HG03103 (cell line): Measurements from ENCODE around the gene TFIP11.
"Not testable (repeated sequence)": the region's sequence is repeated elsewhere in the genome, so short reads cannot be mapped to it uniquely, and the experiment has no call there.

Source experiments
- ATAC-seq: cut with Tn5 transposase; IDR thresholded peaks from one replicate; pipeline ENCODE4 v1.9.1; 2021; ENCODE audit warnings: low read depth; ENCODE audit not compliant: unreplicated experiment

TFIP11 gene

DNA sequence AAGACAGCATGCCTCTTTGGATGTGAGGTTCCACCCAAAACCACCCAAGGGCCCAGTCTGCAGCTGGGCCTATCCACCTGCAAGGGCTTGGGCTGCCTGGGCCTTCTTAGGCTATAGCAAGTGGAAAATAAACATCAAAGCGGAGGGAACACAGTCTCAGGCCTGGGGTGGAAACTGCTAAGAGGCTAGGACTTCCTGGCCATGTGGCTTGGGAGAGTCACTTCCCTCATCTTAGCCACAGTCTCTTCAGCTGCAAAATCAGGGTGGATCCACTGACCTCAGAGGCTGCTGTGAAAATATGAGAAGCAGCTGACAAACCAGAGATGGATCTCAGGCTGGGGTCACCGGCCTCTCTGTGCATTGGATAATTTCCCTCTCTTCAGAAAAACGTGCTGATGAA lies 30.6 kb upstream of the TFIP11 start:
- no peak for ATAC-seq

DNA sequence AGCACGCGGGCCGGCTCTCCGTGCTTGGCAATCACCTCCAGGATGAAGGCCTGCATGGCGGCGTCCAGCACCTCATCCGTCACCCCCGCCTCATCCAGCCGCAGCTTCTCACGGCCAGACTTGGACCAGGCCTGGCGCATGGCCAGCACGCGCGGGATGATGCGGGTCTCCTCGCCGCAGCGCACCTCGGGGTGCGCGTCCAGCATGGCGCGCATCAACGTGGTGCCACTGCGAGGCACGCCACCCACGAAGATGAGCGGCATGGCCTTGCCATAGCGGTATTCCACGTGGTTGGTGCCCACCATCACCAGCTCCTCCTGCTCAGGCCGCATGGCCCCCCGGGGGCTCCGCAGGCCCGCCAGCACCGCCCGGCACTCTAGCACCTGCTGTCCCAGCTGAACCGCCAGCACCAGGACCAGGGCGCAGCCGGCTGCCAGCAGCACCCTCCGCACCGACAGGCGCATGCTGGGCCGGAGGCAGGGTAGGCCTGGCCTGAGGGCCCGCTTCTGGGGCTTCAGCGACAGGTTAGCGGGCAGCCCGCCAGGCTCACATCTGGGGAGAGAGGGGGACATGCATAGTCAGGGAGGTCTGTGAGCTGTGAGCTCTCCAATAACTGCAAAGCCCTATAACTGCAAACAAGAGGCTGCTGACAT lies 29.0 kb upstream of the TFIP11 start:
- ATAC-seq: no peak

DNA sequence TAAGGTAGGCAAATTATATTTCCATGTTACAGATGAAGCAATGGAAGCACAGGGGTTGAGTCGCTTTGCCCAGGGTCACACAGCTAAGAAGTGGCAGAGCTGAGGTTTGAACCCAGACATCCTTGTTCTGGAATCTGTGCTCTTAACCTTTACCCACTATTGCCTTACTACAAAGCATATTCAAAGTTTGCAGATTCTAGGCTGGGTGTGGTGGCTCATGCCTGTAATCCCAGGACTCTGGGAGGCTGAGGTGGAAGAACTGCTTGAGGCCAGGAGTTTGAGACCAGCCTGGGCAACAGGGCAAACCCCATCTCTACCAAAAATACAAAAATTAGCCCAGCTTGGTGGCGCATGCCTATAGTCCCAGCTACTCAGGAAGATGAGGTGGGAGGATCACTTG lies 27.8 kb upstream of the TFIP11 start:
- ATAC-seq: no peak

DNA sequence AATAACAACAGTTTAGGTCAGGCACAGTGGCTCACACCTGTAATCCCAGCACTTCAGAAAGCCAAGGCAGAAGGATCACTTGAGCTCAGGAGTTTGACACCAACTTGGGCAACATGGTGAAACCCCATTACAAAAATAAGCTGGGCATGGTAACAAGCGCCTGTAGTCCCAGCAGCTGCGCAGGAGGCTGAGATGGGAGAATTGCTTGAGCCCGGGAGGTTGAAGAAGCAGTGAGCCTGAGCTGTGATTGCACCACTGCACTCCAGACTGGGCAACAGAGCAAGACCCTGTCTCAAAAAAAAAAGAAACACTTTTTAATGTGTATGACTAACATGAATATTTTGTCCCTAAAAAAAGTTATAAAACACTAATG lies 24.5 kb upstream of the TFIP11 start:
- ATAC-seq: no peak

DNA sequence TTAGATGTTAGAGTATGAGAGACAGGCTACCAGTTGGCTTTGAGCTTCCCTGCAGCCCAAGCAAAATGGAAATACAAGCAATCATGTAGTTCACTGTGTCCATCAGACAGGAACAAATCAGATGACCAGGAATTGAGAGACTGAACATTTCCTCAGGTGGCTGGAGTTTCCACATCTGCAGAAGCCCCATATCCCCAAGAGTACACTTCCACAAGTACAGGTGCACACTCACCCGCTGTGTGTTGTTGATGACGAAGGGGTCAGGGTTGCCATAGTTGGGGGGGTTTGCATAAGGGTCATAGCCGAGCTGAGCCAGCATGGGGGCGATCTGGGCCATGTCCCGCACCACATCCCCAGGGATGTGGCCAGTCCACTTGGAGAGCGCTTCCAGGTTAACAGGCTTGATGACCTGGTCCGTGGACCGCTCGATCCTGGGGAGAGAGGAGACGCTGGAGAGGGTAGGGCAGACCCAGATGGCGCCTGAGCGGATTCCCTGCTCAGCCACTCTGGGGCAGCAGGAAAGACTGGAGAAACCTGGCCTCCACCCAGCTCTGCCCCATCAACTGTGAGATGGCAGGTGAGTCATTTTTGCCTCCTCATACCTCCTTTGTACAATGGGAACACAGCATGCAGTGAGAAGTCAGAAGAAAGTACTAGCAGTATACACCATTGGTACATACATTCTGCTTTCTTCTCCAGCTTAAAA lies 23.9 kb upstream of the TFIP11 start:
- no peak for ATAC-seq

DNA sequence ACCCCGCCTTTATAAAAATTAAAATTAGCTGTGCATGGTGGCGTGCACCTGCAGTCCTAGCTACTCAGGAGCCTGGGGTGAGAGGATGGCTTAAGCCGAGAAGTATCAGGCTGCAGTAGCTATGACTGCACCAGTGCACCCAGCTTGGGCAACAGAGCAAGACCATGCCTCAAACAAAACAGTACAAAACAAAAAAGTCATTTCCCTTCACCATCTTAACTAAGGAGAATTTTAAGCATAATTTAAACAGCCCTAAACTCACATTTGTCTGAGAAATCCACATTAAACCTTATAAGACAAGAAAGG lies 23.3 kb upstream of the TFIP11 start:
- no peak for ATAC-seq

DNA sequence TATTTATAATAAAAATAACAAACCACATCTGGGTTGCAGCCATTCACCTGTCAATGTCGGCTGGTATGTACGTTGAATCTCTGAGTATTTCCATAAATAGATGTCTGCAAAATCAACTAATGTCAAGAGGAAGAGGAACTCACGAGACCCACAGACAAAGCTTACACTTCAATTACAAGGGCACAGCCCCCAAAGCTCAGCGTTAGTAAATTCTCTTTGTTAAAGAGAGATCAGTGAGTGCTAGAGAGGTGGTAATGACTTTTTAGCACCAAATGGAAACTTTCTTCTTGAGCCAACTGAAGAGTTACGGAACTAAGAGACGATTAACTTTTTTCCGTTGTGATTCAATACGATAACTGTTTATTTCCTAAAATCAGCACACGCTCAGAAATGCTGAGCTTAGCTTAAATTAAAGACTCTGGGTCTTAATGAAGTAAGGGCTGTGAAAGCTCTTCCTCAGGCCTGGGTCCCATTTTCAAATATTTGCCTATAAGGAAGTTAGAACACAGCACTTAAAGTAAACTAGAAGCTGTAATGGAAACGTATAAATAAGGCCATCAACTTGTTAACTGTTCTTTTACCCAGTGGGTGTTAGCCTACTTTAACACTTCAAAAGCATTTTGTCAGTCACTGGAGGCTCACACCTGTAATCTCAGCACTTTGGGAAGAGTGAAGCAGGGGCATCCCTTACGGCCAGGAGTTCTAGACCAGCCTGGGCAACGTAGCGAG lies 22.8 kb upstream of the TFIP11 start:
- ATAC-seq: no peak

DNA sequence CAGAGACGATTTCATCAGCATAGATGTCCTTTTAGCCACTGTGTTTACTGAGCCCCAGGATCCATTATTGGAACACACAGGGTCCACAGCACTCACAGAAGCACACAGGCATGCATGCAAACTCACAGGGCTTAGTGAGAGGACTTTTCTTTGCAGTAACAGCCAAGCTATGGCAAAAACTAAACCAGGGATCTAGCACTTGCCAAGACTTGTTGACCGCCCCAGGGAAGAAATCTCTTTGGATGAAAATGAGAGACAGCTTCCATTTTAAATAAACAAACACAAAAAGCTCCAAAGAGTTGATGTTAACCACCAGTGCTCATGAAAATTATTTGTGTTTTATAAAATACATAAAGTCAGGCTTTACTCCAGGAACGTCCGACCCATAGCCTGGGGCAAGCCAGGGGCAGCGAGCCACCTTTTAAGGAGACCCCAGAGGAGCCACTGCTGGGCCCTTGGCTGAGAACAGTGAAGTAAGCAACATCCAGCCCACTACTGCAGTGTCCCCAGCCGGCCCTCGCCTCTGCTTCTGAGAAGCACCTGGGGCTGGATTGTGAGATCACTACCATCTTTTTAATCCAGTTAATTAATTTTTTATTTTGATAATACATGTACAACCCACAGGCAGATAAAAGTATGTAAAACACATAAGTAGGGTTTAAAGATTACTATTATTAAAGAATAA lies 22.0 kb upstream of the TFIP11 start:
- no peak for ATAC-seq

DNA sequence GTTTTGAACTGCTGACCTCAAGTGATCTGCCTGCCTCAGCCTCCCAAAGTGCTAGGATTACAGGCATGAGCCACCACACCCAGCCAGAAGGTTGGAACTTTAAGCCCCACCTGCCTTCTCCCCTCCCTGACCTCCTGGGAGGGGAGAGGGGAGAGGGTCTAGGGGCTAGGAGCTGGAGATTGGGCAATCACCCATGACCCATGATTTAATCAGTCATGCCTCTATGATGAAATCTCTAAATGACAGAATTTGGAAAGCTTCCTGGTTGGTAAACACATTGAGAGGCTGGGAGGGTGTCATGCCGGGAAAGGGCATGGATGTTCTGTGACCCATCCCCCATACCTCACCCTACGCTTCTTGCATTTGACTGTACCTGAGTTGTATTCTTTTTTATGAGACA lies 17.1 kb upstream of the TFIP11 start:
- ATAC-seq: no peak

DNA sequence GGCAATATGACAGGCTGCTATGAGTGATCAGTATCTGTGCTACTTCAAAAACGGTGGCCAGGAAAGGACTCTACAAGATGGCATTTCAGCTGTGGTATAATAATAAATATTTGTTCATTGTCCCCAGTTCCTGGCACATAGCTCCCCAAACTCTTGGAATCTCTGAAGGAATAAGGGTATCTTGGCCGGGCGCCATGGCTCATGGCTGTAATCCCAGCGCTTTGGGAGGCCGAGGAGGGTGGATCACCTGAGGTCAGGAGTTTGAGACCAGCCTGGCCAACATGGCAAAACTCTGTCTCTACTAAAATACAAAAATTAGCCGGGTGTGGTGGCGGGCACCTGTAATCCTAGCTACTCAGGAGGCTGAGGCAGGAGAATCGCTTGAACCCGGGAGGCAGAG lies 16.2 kb upstream of the TFIP11 start:
- ATAC-seq: not testable (repeated sequence)

DNA sequence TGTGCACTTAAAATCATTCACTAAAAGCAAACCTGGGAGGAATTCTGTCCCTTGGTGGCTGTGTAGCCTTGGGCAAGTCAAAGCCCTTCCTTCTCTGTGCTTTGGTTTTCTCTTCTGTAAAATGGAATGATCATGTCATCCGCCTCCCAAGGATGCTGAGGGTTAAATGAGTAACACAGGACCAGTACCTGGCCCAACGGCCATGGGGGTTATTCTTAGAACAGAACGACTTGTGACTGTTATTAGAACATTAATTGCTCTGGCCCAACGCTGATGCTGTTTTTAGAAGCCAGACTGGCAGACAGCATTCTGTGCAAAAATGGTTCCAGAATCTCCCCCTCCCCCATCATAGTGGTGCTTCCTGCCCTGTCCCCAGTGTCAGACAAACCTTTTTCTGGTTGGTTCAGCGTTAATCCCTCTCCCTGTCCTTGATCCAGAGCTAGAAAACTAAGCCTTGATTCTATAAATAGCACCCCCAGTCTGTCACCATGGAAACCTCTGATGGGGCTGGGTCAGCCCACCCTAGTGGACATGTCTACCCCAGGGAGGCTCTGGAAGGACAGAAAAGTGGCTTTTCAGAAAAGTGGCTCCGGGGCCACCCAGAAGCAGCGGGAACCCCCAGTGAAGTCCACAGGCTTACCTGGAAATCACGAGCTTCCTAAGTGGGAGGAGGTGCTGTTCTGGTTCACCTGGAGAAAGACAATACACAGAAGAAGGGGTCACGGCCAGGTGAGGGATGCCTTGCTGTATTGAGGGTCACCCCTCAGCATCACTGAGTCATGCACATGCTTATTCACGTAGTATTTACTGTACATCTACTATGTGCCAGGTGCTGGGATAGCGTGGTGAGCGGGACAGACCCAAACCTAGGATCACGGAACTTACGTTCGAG lies 15.5 kb upstream of the TFIP11 start:
- ATAC-seq: no peak

DNA sequence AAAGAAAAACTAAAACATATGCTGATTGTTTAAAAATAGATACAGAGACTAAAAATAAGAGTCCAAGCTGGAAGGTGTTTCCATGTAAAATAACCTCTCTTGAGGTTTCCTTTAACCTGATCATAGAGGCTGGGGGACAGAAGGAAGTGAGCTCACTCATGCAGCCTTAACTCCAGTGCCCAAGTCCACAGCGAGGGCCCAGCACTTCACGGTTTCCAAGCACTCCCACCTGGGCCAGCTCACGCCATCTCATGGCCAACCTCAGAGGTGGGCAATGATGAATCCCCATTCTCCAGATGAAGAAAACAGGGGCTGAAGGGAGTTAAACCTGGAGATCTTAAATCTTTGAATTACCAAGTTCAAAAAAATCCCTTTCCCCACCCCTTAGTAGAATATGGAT lies 14.9 kb upstream of the TFIP11 start:
- no peak for ATAC-seq

DNA sequence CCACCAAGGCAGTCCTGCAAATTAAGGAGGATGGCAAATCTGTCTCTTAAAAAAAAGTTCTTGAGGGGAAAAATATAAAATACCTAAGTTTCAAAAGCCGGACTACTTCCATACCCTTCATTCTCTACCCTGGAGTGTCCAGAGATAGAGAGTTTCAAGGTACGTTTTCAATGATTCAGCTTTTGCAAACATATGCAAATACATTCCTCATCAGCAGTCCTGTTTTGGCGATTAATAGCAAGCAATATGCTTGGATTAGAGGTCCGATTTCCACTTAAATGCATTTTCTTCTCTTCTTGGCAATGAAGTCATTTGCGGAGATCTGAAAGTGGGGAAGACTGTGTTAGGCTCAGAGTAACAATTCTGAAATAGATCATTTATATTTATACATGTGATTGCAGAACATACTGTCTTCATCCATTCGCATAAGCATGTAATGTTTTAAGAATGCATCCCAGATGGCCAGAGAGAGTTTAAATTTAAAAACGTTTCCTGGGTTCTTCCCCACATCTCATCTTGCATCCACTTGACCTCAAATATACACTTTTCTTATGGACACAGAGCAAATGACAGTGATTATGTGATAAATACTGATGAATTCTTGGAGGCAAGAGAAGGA lies 13.8 kb upstream of the TFIP11 start:
- no peak for ATAC-seq

DNA sequence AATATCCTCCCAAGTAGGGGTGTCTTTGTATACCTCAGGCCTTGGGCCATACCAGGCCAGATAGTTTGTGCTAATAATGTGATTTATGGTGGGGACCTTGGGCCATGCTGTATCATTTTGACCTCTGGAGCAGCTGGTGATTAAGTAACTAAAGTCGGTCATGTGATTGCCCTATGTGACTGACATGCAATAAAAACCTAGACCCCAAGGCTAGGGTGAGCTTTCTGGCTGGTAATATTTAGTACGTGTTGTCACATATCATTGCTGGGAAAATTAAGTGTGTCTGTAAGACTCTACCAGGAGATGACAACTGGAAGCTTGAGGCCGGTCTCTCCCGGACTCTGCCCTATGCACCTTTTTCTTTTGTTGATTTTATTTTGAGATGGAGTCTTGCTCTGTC lies 12.6 kb upstream of the TFIP11 start:
- ATAC-seq: no peak

DNA sequence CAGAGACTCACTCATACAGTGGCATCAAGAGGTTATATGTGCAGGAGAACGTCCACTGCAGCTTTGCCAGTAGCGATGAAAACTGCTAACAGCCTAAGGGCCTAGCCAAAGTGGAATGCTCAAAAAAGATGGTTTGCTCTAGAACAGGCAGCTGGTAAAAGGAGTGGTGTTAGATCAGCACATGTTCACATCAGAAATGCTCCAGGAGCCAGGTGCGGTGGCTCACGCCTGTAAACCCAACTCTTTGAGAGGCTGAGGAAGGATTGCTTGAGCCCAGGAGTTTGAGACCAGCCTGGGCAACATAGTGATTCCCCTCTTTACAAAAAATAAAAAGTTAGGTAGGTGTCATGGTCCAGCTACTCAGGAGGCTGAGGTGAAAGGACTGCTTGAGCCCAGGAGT lies 10.3 kb upstream of the TFIP11 start:
- ATAC-seq: no peak

DNA sequence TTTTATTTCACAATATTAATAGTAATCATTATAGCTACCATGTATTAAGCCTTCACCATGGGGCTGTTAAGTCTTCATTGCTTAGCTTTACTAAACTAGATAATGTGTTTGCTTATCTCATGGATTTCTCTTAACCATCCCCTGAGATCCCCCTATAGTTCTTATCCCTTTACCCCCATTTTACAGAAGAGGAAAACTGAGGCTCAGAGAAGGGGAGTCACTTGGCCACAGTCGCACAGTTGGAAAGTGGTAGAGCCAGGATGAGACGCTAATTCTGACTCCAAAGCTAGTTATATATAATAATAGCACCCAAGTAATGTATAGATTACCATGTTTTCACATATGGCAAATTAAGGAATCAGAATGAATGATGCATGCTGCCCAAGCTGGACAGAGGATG lies 9.7 kb upstream of the TFIP11 start:
- no peak for ATAC-seq

DNA sequence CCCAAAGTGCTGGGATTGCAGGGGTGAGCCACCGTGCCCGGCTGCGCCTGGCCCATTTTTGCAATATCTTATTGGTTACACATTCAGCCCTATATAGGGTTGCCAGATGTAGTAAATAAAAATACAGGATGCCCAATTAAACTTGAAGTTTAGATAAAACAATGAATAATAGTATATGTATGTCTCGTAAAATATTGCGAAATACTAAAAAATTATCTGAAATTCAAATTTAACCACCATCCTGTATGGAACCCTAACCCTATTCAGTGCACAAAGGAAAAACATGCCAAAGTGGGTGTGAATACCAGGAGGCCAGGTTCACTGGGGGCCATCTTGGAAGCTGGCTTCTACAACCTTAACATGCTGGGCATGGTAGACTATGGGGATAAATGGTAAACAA lies 5.2 kb upstream of the TFIP11 start:
- no peak for ATAC-seq

DNA sequence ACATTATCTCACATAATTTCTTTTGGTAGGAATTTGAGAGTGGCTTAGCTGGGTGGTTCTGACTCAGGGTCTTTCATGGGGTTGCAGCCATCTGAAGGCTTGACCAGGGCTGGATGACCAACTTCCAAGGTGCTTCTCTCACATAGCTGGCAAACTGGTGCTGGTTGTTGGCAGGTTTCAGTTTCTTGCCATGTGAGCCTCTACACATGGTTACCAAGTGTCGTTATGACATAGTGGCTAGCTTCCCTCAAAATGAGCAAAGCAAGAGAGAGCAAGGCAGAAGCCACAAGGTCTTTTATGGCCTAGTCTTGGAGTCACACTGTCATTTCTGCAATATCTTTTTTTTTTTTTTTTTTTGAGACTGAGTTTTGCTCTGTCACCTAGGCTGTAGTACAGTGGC lies 4.2 kb upstream of the TFIP11 start:
- no peak for ATAC-seq

DNA sequence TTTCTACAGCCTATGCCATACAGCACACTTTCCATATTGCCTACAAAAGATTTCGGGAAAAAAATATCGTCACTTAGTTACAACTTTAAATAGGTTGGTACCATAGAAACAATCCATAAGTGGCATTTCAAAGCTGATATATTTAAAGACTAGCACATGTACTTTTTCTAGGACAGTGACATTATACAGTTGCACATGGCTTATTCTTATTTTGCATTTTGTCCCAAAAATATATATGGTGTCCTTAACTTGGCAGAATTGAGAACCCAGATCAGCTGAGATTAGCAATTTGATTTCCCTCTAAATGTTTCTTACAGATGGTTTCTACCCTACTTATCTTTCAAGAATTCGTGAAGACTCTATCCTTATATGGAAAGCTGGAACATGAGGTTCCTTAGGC lies 3.7 kb upstream of the TFIP11 start:
- ATAC-seq: no peak
